ENCODE results near the gene NEK8. TPM values are rescaled to one million over a fixed set of nuclear protein-coding genes. Genes with fewer than 3 reads are reported as not detected.

The NEK8 gene
- total and polyA plus RNA-seq, 9 of the 15 experiments (the other 6 are each of a cell fraction or from before 2014, with no cell fraction given) = 0.98 to 16.6 (median 4.6) TPM

DNA sequence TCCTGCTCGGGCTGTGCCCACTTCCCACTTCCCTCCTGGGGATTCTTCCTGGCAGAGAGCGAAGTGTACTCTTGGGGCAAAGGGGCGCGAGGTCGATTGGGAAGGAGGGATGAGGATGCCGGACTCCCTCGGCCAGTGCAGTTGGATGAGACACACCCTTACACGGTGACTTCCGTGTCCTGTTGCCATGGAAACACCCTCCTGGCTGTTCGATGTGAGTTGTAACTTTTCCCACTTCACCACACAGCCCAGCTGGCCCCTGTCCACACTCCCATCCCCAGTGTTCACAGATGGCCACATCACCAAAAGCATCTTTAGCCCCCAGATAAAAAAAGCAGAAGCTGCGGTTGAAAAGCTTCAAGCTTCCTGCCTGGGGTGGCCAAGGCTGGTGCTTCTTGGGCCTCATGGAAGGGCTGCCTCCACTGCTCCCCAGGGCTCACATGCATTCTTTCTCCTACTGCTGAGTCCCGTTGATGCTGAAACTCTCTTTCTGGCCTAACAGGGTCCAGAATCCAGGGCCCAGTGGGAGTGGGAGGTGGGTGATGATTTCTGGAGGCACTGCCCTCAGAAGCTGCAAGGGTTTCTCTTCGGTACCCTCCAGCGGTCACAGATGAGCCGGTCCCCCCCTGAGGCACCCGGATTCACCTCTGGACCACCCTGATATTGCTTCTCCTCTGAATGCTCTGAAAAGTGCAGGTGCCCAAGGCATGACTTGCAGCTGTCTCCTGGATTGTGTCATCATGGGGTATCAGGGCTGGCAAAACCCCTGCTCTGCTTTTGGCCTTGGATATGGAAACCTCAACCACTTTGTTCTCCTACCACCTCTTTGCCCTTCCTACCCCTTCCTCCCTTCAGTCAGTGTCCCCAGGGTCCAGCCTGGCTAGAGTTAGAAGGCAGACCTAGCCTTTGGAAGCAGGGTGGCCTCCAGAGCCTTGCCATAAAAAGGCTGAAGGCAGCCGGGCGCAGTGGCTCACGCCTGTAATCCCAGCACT is 13.1 kb downstream of the NEK8 start (continued):
- no peak for TF ChIP-seq MAFG (tag; conservative IDR thresholded peaks at IDR 0.05)
- TF ChIP-seq DNMT1 (IDR thresholded peaks at IDR 0.05) = no peak
- TF ChIP-seq, protein P1, sequence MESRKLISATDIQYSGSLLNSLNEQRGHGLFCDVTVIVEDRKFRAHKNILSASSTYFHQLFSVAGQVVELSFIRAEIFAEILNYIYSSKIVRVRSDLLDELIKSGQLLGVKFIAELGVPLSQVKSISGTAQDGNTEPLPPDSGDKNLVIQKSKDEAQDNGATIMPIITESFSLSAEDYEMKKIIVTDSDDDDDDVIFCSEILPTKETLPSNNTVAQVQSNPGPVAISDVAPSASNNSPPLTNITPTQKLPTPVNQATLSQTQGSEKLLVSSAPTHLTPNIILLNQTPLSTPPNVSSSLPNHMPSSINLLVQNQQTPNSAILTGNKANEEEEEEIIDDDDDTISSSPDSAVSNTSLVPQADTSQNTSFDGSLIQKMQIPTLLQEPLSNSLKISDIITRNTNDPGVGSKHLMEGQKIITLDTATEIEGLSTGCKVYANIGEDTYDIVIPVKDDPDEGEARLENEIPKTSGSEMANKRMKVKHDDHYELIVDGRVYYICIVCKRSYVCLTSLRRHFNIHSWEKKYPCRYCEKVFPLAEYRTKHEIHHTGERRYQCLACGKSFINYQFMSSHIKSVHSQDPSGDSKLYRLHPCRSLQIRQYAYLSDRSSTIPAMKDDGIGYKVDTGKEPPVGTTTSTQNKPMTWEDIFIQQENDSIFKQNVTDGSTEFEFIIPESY (CRISPR knock-in tag; IDR thresholded peaks at IDR 0.05) = 0 out of 2 replicates have a peak, but pooled peaks have one; percentile 46
- no peak for TF ChIP-seq MECOM (CRISPR knock-in tag; IDR thresholded peaks at IDR 0.05)
- TF ChIP-seq ZNF511 (CRISPR knock-in tag; IDR thresholded peaks at IDR 0.05) = 0 out of 2 replicates have a peak, but pooled peaks have one; percentile 22
- no peak for TF ChIP-seq IFI16 (CRISPR knock-in tag; IDR thresholded peaks at IDR 0.05)
- no peak for TF ChIP-seq FOSL1 (tag; conservative IDR thresholded peaks at IDR 0.05)
- peak; percentile 32; the same call in 1 of the 2 replicates for TF ChIP-seq ZBTB7A (IDR thresholded peaks at IDR 0.05; ENCODE audit: borderline replicate concordance, control insufficient read depth, low read depth, low read length)
- TF ChIP-seq, protein P2, sequence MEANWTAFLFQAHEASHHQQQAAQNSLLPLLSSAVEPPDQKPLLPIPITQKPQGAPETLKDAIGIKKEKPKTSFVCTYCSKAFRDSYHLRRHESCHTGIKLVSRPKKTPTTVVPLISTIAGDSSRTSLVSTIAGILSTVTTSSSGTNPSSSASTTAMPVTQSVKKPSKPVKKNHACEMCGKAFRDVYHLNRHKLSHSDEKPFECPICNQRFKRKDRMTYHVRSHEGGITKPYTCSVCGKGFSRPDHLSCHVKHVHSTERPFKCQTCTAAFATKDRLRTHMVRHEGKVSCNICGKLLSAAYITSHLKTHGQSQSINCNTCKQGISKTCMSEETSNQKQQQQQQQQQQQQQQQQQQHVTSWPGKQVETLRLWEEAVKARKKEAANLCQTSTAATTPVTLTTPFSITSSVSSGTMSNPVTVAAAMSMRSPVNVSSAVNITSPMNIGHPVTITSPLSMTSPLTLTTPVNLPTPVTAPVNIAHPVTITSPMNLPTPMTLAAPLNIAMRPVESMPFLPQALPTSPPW (CRISPR knock-in tag; IDR thresholded peaks at IDR 0.05) = peak; percentile 81
- peak; percentile 66 for TF ChIP-seq HDAC2 (IDR thresholded peaks at IDR 0.05)
- no peak for TF ChIP-seq ZBTB34 (CRISPR knock-in tag; IDR thresholded peaks at IDR 0.05)
- peak; percentile 60; the same call in 1 of the 2 replicates for TF ChIP-seq GATA2 (CRISPR knock-in tag; IDR thresholded peaks at IDR 0.05)
- peak; percentile 84 to 90 for TF ChIP-seq RCOR1 (IDR thresholded peaks at IDR 0.05; ENCODE audit: borderline replicate concordance in 1 of 2, low read depth in 2 of 2, low read length in 2 of 2)
- no peak for TF ChIP-seq NCOA1 (IDR thresholded peaks at IDR 0.05; ENCODE audit: low read depth)
- TF ChIP-seq, protein P3, sequence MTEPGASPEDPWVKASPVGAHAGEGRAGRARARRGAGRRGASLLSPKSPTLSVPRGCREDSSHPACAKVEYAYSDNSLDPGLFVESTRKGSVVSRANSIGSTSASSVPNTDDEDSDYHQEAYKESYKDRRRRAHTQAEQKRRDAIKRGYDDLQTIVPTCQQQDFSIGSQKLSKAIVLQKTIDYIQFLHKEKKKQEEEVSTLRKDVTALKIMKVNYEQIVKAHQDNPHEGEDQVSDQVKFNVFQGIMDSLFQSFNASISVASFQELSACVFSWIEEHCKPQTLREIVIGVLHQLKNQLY (CRISPR knock-in tag; conservative IDR thresholded peaks at IDR 0.05) = no peak
- TF ChIP-seq ZNF3 (CRISPR knock-in tag; IDR thresholded peaks at IDR 0.05) = no peak
- TF ChIP-seq, protein P4, sequence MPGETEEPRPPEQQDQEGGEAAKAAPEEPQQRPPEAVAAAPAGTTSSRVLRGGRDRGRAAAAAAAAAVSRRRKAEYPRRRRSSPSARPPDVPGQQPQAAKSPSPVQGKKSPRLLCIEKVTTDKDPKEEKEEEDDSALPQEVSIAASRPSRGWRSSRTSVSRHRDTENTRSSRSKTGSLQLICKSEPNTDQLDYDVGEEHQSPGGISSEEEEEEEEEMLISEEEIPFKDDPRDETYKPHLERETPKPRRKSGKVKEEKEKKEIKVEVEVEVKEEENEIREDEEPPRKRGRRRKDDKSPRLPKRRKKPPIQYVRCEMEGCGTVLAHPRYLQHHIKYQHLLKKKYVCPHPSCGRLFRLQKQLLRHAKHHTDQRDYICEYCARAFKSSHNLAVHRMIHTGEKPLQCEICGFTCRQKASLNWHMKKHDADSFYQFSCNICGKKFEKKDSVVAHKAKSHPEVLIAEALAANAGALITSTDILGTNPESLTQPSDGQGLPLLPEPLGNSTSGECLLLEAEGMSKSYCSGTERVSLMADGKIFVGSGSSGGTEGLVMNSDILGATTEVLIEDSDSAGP (CRISPR knock-in tag; IDR thresholded peaks at IDR 0.05) = no peak

All from K562 (cell line).